IPS-18c (cell line): ENCODE measurements around the gene TRAF3.
"Not testable (repeated sequence)": the region's sequence is repeated elsewhere in the genome, so short reads cannot be mapped to it uniquely, and the experiment has no call there.

Experiments
- H3K4me3 ChIP-seq: 2 replicates; pipeline ENCODE4 v1.7.0; 2013; ENCODE audit warnings: low read depth, mild to moderate bottlenecking, low read length, moderate library complexity; ENCODE audit not compliant: insufficient read depth
- H3K9me3 ChIP-seq: one replicate; pipeline ENCODE4 v1.6.1; 2013; ENCODE audit warnings: mild to moderate bottlenecking, low read length, moderate library complexity; ENCODE audit not compliant: control insufficient read depth, insufficient read depth

TRAF3 gene

GRCh38 chr14:102817942-102818940, 41.0 kb downstream of the TRAF3 start:
- H3K4me3 ChIP-seq = no peak overlapping the region

GRCh38 chr14:102819176-102819628, 42.0 kb downstream of the TRAF3 start:
- H3K4me3 ChIP-seq = no peak overlapping the region

More at GRCh38 chr14:102817942-102818940, 41.0 kb downstream of the TRAF3 start:
- no peaks in the 10 kb centered on the region for H3K9me3 ChIP-seq

GRCh38 chr14:102819747-102820330, 42.6 kb downstream of the TRAF3 start:
- Histone ChIP-seq H3K9me3 (no peaks in the 10 kb centered on the region), H3K4me3 (no peak overlapping the region)

More at GRCh38 chr14:102819176-102819628, 42.0 kb downstream of the TRAF3 start:
- no peaks in the 10 kb centered on the region for H3K9me3 ChIP-seq

- no peak overlapping the region for H3K4me3 ChIP-seq
- no peaks in the 10 kb centered on the region for H3K9me3 ChIP-seq
Observed at GRCh38 chr14:102821252-102821651, 44.0 kb downstream of the TRAF3 start.

GRCh38 chr14:102822311-102822863, 45.1 kb downstream of the TRAF3 start:
- H3K4me3 ChIP-seq = no peak overlapping the region
- peaks cover 4% of the 10 kb centered on the region for H3K9me3 ChIP-seq

- H3K9me3 ChIP-seq, H3K4me3 ChIP-seq: not testable (repeated sequence)
Observed at GRCh38 chr14:102822887-102823286, 45.6 kb downstream of the TRAF3 start.

- Histone ChIP-seq H3K4me3 (no peak overlapping the region), H3K9me3 (peaks cover 4% of the 10 kb centered on the region)
Observed at GRCh38 chr14:102823546-102823945, 46.3 kb downstream of the TRAF3 start.

GRCh38 chr14:102824832-102825231, 47.6 kb downstream of the TRAF3 start:
- H3K9me3 ChIP-seq = peaks cover 4% of the 10 kb centered on the region
- no peak overlapping the region for H3K4me3 ChIP-seq

GRCh38 chr14:102825307-102826095, 48.3 kb downstream of the TRAF3 start:
- no peak overlapping the region; the same call in 1 of the 2 replicates for H3K4me3 ChIP-seq
- peaks cover 4% of the 10 kb centered on the region for H3K9me3 ChIP-seq

- no peak overlapping the region for H3K4me3 ChIP-seq
Observed at GRCh38 chr14:102826161-102826560, 48.9 kb downstream of the TRAF3 start.

GRCh38 chr14:102826751-102827675, 49.8 kb downstream of the TRAF3 start:
- no peak overlapping the region for H3K4me3 ChIP-seq
- peaks cover 4% of the 10 kb centered on the region for H3K9me3 ChIP-seq

More at GRCh38 chr14:102826161-102826560, 48.9 kb downstream of the TRAF3 start:
- H3K9me3 ChIP-seq = peaks cover 4% of the 10 kb centered on the region

GRCh38 chr14:102827716-102828115, 50.5 kb downstream of the TRAF3 start:
- peaks cover 4% of the 10 kb centered on the region for H3K9me3 ChIP-seq
- H3K4me3 ChIP-seq = no peak overlapping the region

GRCh38 chr14:102828151-102828550, 50.9 kb downstream of the TRAF3 start:
- H3K4me3 ChIP-seq = no peak overlapping the region
- H3K9me3 ChIP-seq = peaks cover 4% of the 10 kb centered on the region

GRCh38 chr14:102829016-102829548, 51.8 kb downstream of the TRAF3 start:
- Histone ChIP-seq H3K4me3 (no peak overlapping the region), H3K9me3 (peaks cover 4% of the 10 kb centered on the region)

- H3K9me3 ChIP-seq = peaks cover 4% of the 10 kb centered on the region
- H3K4me3 ChIP-seq = no peak overlapping the region
Observed at GRCh38 chr14:102830474-102831045, 53.3 kb downstream of the TRAF3 start.
